GM18526 (cell line): Measurements from ENCODE around the gene KLHL7.

ENCODE experiments used
- POLR2A ChIP-seq: IDR thresholded peaks from 3 replicates; pipeline ENCODE4 v1.6.1; 2011; ENCODE audit not compliant: insufficient read length; ENCODE audit errors: extremely low read depth

The KLHL7 gene

GRCh38 chr7:23204241-23204640, 98.7 kb downstream of the KLHL7 start:
- TF ChIP-seq POLR2A: no peak

GRCh38 chr7:23205577-23205908, 100.0 kb downstream of the KLHL7 start:
- TF ChIP-seq POLR2A: no peak

- no peak for TF ChIP-seq POLR2A
Measured at GRCh38 chr7:23205909-23206767, 100.6 kb downstream of the KLHL7 start.

GRCh38 chr7:23207021-23207420, 101.4 kb downstream of the KLHL7 start:
- TF ChIP-seq POLR2A: no peak

- no peak for TF ChIP-seq POLR2A
Measured at GRCh38 chr7:23207884-23208283, 102.3 kb downstream of the KLHL7 start.

GRCh38 chr7:23208316-23208715, 102.7 kb downstream of the KLHL7 start:
- no peak for TF ChIP-seq POLR2A

GRCh38 chr7:23210506-23210905, 104.9 kb downstream of the KLHL7 start:
- no peak for TF ChIP-seq POLR2A

GRCh38 chr7:23211589-23211988, 106.0 kb downstream of the KLHL7 start:
- no peak for TF ChIP-seq POLR2A

- no peak for TF ChIP-seq POLR2A
Measured at GRCh38 chr7:23212395-23212794, 106.8 kb downstream of the KLHL7 start.

GRCh38 chr7:23212841-23213240, 107.3 kb downstream of the KLHL7 start:
- no peak for TF ChIP-seq POLR2A

- no peak for TF ChIP-seq POLR2A
Measured at GRCh38 chr7:23213755-23214154, 108.2 kb downstream of the KLHL7 start.

- no peak for TF ChIP-seq POLR2A
Measured at GRCh38 chr7:23214423-23214822, 108.8 kb downstream of the KLHL7 start.

- no peak for TF ChIP-seq POLR2A
Measured at GRCh38 chr7:23214938-23215337, 109.4 kb downstream of the KLHL7 start.

- TF ChIP-seq POLR2A: no peak
Measured at GRCh38 chr7:23216021-23216420, 110.4 kb downstream of the KLHL7 start.

GRCh38 chr7:23218196-23218595, 112.6 kb downstream of the KLHL7 start:
- no peak for TF ChIP-seq POLR2A

- no peak for TF ChIP-seq POLR2A
Measured at GRCh38 chr7:23220690-23221305, 115.2 kb downstream of the KLHL7 start.
